Fibroblast of the aortic adventitia (primary cell): ENCODE data around the gene ANO4. TPM values are rescaled to one million over a fixed set of nuclear protein-coding genes. Genes with fewer than 3 reads are reported as not detected.

Experiments
- DNase-seq: peaks from one replicate; pipeline ENCODE4 v3.0.0-alpha.2; 2010; ENCODE audit warnings: low read depth
- H3K4me3 ChIP-seq: 2 replicates; pipeline ENCODE4 v1.5.1; 2011; ENCODE audit warnings: low read depth, mild to moderate bottlenecking, control low read depth, low read length, moderate library complexity
- CTCF ChIP-seq: IDR thresholded peaks from 2 replicates; pipeline ENCODE4 v1.5.1; 2011; ENCODE audit warnings: mild to moderate bottlenecking, low read length, control low read depth, inconsistent platforms; ENCODE audit not compliant: insufficient read depth
- total RNA-seq: library from RNA; depleted of rRNA; stranded (reverse); fragments of >200 nt; gene quantifications from 2 replicates; pipeline ENCODE4 v1.2.3, GENCODE V29; 2012; ENCODE audit warnings: low replicate concordance

ANO4 gene
- total RNA-seq, 1 donor: 0.18 TPM

GRCh38 chr12:100799770-100800169 lies 5.2 kb downstream of the ANO4 start:
- no peak overlapping the region for H3K4me3 ChIP-seq
- DNase-seq: no peak
- TF ChIP-seq CTCF: no peak

- no peak for TF ChIP-seq CTCF
- no peak overlapping the region for H3K4me3 ChIP-seq
- no peak for DNase-seq
Measured at GRCh38 chr12:100800723-100801122, 6.1 kb downstream of the ANO4 start.

GRCh38 chr12:100801320-100801719 lies 6.7 kb downstream of the ANO4 start:
- TF ChIP-seq CTCF: no peak

GRCh38 chr12:100808777-100809176 lies 14.2 kb downstream of the ANO4 start:
- no peak for DNase-seq
- no peak for TF ChIP-seq CTCF
- H3K4me3 ChIP-seq: no peak overlapping the region

More at GRCh38 chr12:100801320-100801719, 6.7 kb downstream of the ANO4 start:
- no peak for DNase-seq
- no peak overlapping the region for H3K4me3 ChIP-seq

- DNase-seq: peak; percentile 22
- TF ChIP-seq CTCF: no peak
- H3K4me3 ChIP-seq: no peak overlapping the region
Measured at GRCh38 chr12:100820314-100820713, 25.7 kb downstream of the ANO4 start.

GRCh38 chr12:100823963-100824362 lies 29.4 kb downstream of the ANO4 start:
- no peak for DNase-seq
- TF ChIP-seq CTCF: no peak
- no peak overlapping the region for H3K4me3 ChIP-seq

GRCh38 chr12:100824476-100824875 lies 29.9 kb downstream of the ANO4 start:
- DNase-seq: no peak
- H3K4me3 ChIP-seq: no peak overlapping the region
- no peak for TF ChIP-seq CTCF
